ENCODE results near the gene PAFAH2.

The PAFAH2 gene

GRCh38 chr1:26015358-26015757 is 17.5 kb upstream of the PAFAH2 start:
- H3K4me3 ChIP-seq (ENCODE audit: low read depth, low read length): no peak overlapping the region
- in situ Hi-C loops (cut with HindIII; ENCODE audit: low sequenced_read_pairs): no loop called here
- no peak for DNase-seq (ENCODE audit: low read depth)
- TF ChIP-seq CTCF (IDR thresholded peaks at IDR 0.05; ENCODE audit: low read depth, low read length, missing control alignments): no peak

GRCh38 chr1:26014179-26014578 is 16.3 kb upstream of the PAFAH2 start:
- DNase-seq (ENCODE audit: low read depth): no peak
- no peak overlapping the region for H3K4me3 ChIP-seq (ENCODE audit: low read depth, low read length)
- in situ Hi-C loops (cut with HindIII; ENCODE audit: low sequenced_read_pairs): no loop called here
- no peak for TF ChIP-seq CTCF (IDR thresholded peaks at IDR 0.05; ENCODE audit: low read depth, low read length, missing control alignments)

- in situ Hi-C loops (cut with HindIII; ENCODE audit: low sequenced_read_pairs): no loop called here
- DNase-seq (ENCODE audit: low read depth): no peak
- no peak overlapping the region for H3K4me3 ChIP-seq (ENCODE audit: low read depth, low read length)
- TF ChIP-seq CTCF (IDR thresholded peaks at IDR 0.05; ENCODE audit: low read depth, low read length, missing control alignments): no peak
These were observed 15.0 kb upstream of the PAFAH2 start for GRCh38 chr1:26012864-26013263.

GRCh38 chr1:26010825-26011224 is 13.0 kb upstream of the PAFAH2 start:
- TF ChIP-seq CTCF (IDR thresholded peaks at IDR 0.05; ENCODE audit: low read depth, low read length, missing control alignments): no peak
- H3K4me3 ChIP-seq (ENCODE audit: low read depth, low read length): no peak overlapping the region
- in situ Hi-C loops (cut with HindIII; ENCODE audit: low sequenced_read_pairs): no loop called here
- DNase-seq (ENCODE audit: low read depth): no peak

GRCh38 chr1:26009796-26010447 is 12.1 kb upstream of the PAFAH2 start:
- in situ Hi-C loops (cut with HindIII; ENCODE audit: low sequenced_read_pairs): no loop called here
- H3K4me3 ChIP-seq (ENCODE audit: low read depth, low read length): no peak overlapping the region
- DNase-seq (ENCODE audit: low read depth): no peak
- TF ChIP-seq CTCF (IDR thresholded peaks at IDR 0.05; ENCODE audit: low read depth, low read length, missing control alignments): peak; percentile 19

- no peak for TF ChIP-seq CTCF (IDR thresholded peaks at IDR 0.05; ENCODE audit: low read depth, low read length, missing control alignments)
- in situ Hi-C loops (cut with HindIII; ENCODE audit: low sequenced_read_pairs): no loop called here
- DNase-seq (ENCODE audit: low read depth): no peak
- H3K4me3 ChIP-seq (ENCODE audit: low read depth, low read length): no peak overlapping the region
These were observed 8.8 kb upstream of the PAFAH2 start for GRCh38 chr1:26006710-26007109.
